OCI-M2 (cell line): Measurements from ENCODE around the gene PPP1R9B.

Experiments
- DNase-seq: peaks from one replicate; lab custom pipeline; 2025; ENCODE audit not compliant: unreplicated experiment; lab: John Stamatoyannopoulos, UW

Gene PPP1R9B

GRCh38 chr17:50109785-50110184 lies 40.7 kb downstream of the PPP1R9B start:
- DNase-seq, result no peak

- no peak for DNase-seq
Observed at GRCh38 chr17:50109207-50109606, 41.3 kb downstream of the PPP1R9B start.

- no peak for DNase-seq
Observed at GRCh38 chr17:50108556-50108955, 41.9 kb downstream of the PPP1R9B start.

- no peak for DNase-seq
Observed at GRCh38 chr17:50107790-50108414, 42.6 kb downstream of the PPP1R9B start.

- no peak for DNase-seq
Observed at GRCh38 chr17:50106393-50107131, 43.9 kb downstream of the PPP1R9B start.

- DNase-seq, result no peak
Observed at GRCh38 chr17:50105811-50106210, 44.7 kb downstream of the PPP1R9B start.

- DNase-seq, result no peak
Observed at GRCh38 chr17:50103941-50104340, 46.5 kb downstream of the PPP1R9B start.

- no peak for DNase-seq
Observed at GRCh38 chr17:50103252-50103651, 47.2 kb downstream of the PPP1R9B start.

- DNase-seq, result no peak
Observed at GRCh38 chr17:50102164-50102991, 48.1 kb downstream of the PPP1R9B start.

GRCh38 chr17:50101346-50102163 lies 48.9 kb downstream of the PPP1R9B start:
- no peak for DNase-seq

- DNase-seq, result no peak
Observed at GRCh38 chr17:50100921-50101345, 49.5 kb downstream of the PPP1R9B start.

GRCh38 chr17:50100480-50100883 lies 50.0 kb downstream of the PPP1R9B start:
- DNase-seq, result no peak

GRCh38 chr17:50099003-50099402 lies 51.5 kb downstream of the PPP1R9B start:
- DNase-seq, result no peak

- no peak for DNase-seq
Observed at GRCh38 chr17:50098583-50098982, 51.9 kb downstream of the PPP1R9B start.

GRCh38 chr17:50097926-50098325 lies 52.6 kb downstream of the PPP1R9B start:
- no peak for DNase-seq

GRCh38 chr17:50097455-50097854 lies 53.0 kb downstream of the PPP1R9B start:
- no peak for DNase-seq

GRCh38 chr17:50096758-50097157 lies 53.7 kb downstream of the PPP1R9B start:
- no peak for DNase-seq

GRCh38 chr17:50096092-50096491 lies 54.4 kb downstream of the PPP1R9B start:
- DNase-seq, result no peak

- DNase-seq, result no peak
Observed at GRCh38 chr17:50095626-50096037, 54.8 kb downstream of the PPP1R9B start.

- peak; percentile 32 for DNase-seq
Observed at GRCh38 chr17:50094753-50095619, 55.5 kb downstream of the PPP1R9B start, which contains the start of gene PDK2. Gene PDK2, plus strand, starts transcription at chr17:50095351. Its CDS starts 85 bp downstream, at chr17:50095436.
